Measurements from ENCODE around the gene NTHL1.

The NTHL1 gene

DNA sequence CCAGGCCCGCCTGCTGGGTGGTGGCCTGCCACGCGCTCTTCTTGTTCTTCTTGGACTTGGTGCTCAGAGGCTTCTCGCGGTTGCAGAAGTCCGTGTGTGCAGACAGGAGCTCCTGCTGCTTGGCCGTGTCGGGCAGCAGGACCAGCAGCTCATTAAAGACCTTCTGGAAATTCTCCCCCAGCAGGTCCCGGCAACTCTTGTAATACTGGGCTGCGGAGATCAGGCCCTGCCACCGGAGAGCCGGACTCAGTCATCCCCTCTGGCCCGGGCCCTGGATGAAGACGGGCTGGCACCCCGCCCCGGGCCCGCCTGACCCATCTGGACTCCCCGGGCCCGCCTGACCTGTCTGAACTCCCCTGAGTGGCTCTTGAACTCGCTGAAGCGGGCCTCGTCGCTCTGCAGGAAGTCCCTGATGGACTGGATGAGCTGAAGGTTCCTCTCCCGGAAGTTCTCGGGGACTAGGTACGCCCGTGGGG lies 49.2 kb downstream of the NTHL1 start:
- Histone ChIP-seq H3K4me3 (ENCODE audit: low read length in 2 of 2) (no peak overlapping the region), H3K4me1 (ENCODE audit: control insufficient read depth, insufficient read depth, low read length) (peaks cover 2% of the 10 kb centered on the region), H3K36me3 (ENCODE audit: control insufficient read depth in 2 of 2, insufficient read depth in 2 of 2, low read length in 2 of 2) (peaks cover 23 to 27% of the 10 kb centered on the region in 2 donors), H3K27ac (ENCODE audit: low read length) (no peak overlapping the region), H3K27me3 (ENCODE audit: control insufficient read depth in 1 of 2, insufficient read depth in 2 of 2, low read length in 2 of 2) (no peaks in the 10 kb centered on the region), H3K9me3 (ENCODE audit: control insufficient read depth in 2 of 2, low read length in 2 of 2) (no peaks in the 10 kb centered on the region), H3K9ac (ENCODE audit: low read length in 2 of 2) (no peak overlapping the region)

- peaks cover 23 to 27% of the 10 kb centered on the region in 2 donors for H3K36me3 ChIP-seq (ENCODE audit: control insufficient read depth in 2 of 2, insufficient read depth in 2 of 2, low read length in 2 of 2)
Observed at GRCh38 chr16:1997494-1998359, 49.9 kb downstream of the NTHL1 start.

GRCh38 chr16:1993731-1994131 lies 53.9 kb downstream of the NTHL1 start:
- H3K4me3 ChIP-seq (ENCODE audit: low read length in 2 of 2): no peak overlapping the region
- H3K9ac ChIP-seq (ENCODE audit: low read length in 2 of 2): no peak overlapping the region
- peaks cover 22% of the 10 kb centered on the region for H3K4me1 ChIP-seq (ENCODE audit: control insufficient read depth, insufficient read depth, low read length)
- peaks cover 23 to 26% of the 10 kb centered on the region in 2 donors for H3K27me3 ChIP-seq (ENCODE audit: control insufficient read depth in 1 of 2, insufficient read depth in 2 of 2, low read length in 2 of 2)
- no peaks in the 10 kb centered on the region for H3K9me3 ChIP-seq (ENCODE audit: control insufficient read depth in 2 of 2, low read length in 2 of 2)
- peaks cover 0 to 6% of the 10 kb centered on the region in 2 donors for H3K36me3 ChIP-seq (ENCODE audit: control insufficient read depth in 2 of 2, insufficient read depth in 2 of 2, low read length in 2 of 2)
- no peak overlapping the region for H3K27ac ChIP-seq (ENCODE audit: low read length)

More at GRCh38 chr16:1997494-1998359, 49.9 kb downstream of the NTHL1 start:
- Histone ChIP-seq H3K27ac (ENCODE audit: low read length) (no peak overlapping the region), H3K4me1 (ENCODE audit: control insufficient read depth, insufficient read depth, low read length) (no peaks in the 10 kb centered on the region), H3K9ac (ENCODE audit: low read length in 2 of 2) (no peak overlapping the region), H3K9me3 (ENCODE audit: control insufficient read depth in 2 of 2, low read length in 2 of 2) (no peaks in the 10 kb centered on the region), H3K27me3 (ENCODE audit: control insufficient read depth in 1 of 2, insufficient read depth in 2 of 2, low read length in 2 of 2) (no peaks in the 10 kb centered on the region), H3K4me3 (ENCODE audit: low read length in 2 of 2) (no peak overlapping the region)

- H3K27ac ChIP-seq (ENCODE audit: low read length): no peak overlapping the region
- H3K4me3 ChIP-seq (ENCODE audit: low read length in 2 of 2): no peak overlapping the region
- peaks cover 27 to 29% of the 10 kb centered on the region in 2 donors for H3K27me3 ChIP-seq (ENCODE audit: control insufficient read depth in 1 of 2, insufficient read depth in 2 of 2, low read length in 2 of 2)
- H3K9ac ChIP-seq (ENCODE audit: low read length in 2 of 2): no peak overlapping the region
- peaks cover 0 to 3% of the 10 kb centered on the region in 2 donors for H3K36me3 ChIP-seq (ENCODE audit: control insufficient read depth in 2 of 2, insufficient read depth in 2 of 2, low read length in 2 of 2)
- H3K4me1 ChIP-seq (ENCODE audit: control insufficient read depth, insufficient read depth, low read length): peaks cover 22% of the 10 kb centered on the region
- no peaks in the 10 kb centered on the region for H3K9me3 ChIP-seq (ENCODE audit: control insufficient read depth in 2 of 2, low read length in 2 of 2)
Observed at GRCh38 chr16:1992704-1993317, 54.8 kb downstream of the NTHL1 start.

DNA sequence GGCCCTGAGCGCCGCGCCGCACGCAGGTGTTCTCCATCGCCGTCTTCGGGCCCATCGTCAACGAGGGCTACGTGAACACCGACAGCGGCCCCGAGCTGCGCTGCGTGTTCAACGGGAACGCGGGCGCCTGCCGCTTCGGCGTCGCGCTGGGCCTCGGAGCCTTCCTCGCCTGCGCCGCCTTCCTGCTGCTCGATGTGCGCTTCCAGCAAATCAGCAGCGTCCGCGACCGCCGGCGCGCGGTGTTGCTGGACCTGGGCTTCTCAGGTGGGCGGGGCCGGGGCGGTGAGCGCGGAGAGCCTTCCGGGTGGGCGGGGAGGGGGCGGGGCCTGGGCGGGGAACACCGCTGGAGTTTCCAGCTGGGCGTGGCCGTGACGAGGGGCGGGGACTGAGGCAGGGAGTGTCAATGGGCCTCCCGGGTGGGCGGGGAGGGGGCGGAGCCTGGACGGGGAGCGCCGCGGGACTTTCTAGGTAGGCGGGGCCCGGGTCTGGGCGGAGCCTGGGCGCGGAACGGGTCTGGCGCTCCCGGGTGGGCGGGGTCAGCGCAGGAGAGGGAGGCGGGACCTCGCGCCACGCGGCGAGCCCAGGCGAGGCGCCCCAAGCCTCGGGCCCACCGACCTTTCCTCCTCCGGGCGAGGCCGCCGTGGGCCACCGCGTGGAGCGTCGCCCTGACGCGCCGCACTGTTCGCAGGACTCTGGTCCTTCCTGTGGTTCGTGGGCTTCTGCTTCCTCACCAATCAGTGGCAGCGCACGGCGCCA lies 55.5 kb downstream of the NTHL1 start:
- H3K27me3 ChIP-seq (ENCODE audit: control insufficient read depth in 1 of 2, insufficient read depth in 2 of 2, low read length in 2 of 2): peaks cover 27 to 29% of the 10 kb centered on the region in 2 donors
- no peak overlapping the region for H3K27ac ChIP-seq (ENCODE audit: low read length)
- H3K36me3 ChIP-seq (ENCODE audit: control insufficient read depth in 2 of 2, insufficient read depth in 2 of 2, low read length in 2 of 2): peaks cover 0 to 2% of the 10 kb centered on the region in 2 donors
- H3K4me1 ChIP-seq (ENCODE audit: control insufficient read depth, insufficient read depth, low read length): peaks cover 22% of the 10 kb centered on the region
- H3K9ac ChIP-seq (ENCODE audit: low read length in 2 of 2): no peak overlapping the region
- peak overlapping the region; percentile 40 to 60 for H3K4me3 ChIP-seq (ENCODE audit: low read length in 2 of 2)
- no peaks in the 10 kb centered on the region for H3K9me3 ChIP-seq (ENCODE audit: control insufficient read depth in 2 of 2, low read length in 2 of 2)

DNA sequence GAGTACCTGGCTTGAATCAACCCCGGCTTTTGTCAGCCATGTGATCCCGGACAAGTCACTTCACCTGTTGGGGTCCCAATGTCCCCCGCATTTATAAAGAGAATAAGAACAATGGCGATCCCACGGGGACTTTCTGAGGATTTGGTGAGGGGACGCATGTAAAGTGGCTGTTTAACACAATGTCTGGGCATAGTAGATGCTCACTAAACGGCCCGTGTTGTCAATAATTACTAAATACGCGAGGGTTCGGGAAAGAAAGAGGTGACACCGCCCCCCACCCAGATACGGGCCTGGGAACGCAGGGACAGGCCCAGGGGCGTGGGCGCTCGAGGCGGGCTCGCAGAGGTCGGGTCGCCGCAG lies 56.1 kb downstream of the NTHL1 start:
- H3K27me3 ChIP-seq (ENCODE audit: control insufficient read depth in 1 of 2, insufficient read depth in 2 of 2, low read length in 2 of 2): peaks cover 27 to 29% of the 10 kb centered on the region in 2 donors
- H3K4me3 ChIP-seq (ENCODE audit: low read length in 2 of 2): peak overlapping the region in 1 of 2 donors; percentile 60
- no peak overlapping the region for H3K9ac ChIP-seq (ENCODE audit: low read length in 2 of 2)
- no peak overlapping the region for H3K27ac ChIP-seq (ENCODE audit: low read length)
- peaks cover 2 to 5% of the 10 kb centered on the region in 2 donors for H3K36me3 ChIP-seq (ENCODE audit: control insufficient read depth in 2 of 2, insufficient read depth in 2 of 2, low read length in 2 of 2)
- no peaks in the 10 kb centered on the region for H3K9me3 ChIP-seq (ENCODE audit: control insufficient read depth in 2 of 2, low read length in 2 of 2)
- peaks cover 22% of the 10 kb centered on the region for H3K4me1 ChIP-seq (ENCODE audit: control insufficient read depth, insufficient read depth, low read length)

DNA sequence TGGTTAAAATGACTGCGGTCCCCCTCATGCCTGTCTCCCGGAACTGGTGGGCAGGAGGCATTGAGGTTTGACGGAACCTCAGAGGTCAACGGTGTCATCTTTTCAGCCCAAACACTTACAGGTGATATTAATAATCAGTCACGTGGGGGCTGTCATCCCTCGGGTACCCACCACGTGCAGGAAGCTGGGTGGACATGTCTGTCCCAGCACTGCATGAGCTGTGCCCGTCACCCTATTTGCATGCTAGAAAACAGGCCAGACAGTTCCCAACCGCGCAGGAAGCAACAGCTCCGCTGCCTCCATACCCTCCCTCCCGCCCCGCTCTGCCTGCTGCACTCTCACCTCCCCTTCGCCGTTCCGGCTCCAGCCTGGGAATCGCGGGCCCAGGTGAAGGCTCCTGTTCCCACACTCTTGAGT lies 56.5 kb downstream of the NTHL1 start:
- Histone ChIP-seq H3K9ac (ENCODE audit: low read length in 2 of 2) (no peak overlapping the region), H3K4me3 (ENCODE audit: low read length in 2 of 2) (no peak overlapping the region), H3K4me1 (ENCODE audit: control insufficient read depth, insufficient read depth, low read length) (peaks cover 22% of the 10 kb centered on the region), H3K27ac (ENCODE audit: low read length) (no peak overlapping the region), H3K36me3 (ENCODE audit: control insufficient read depth in 2 of 2, insufficient read depth in 2 of 2, low read length in 2 of 2) (peaks cover 6 to 9% of the 10 kb centered on the region in 2 donors), H3K9me3 (ENCODE audit: control insufficient read depth in 2 of 2, low read length in 2 of 2) (no peaks in the 10 kb centered on the region), H3K27me3 (ENCODE audit: control insufficient read depth in 1 of 2, insufficient read depth in 2 of 2, low read length in 2 of 2) (peaks cover 27 to 29% of the 10 kb centered on the region in 2 donors)

GRCh38 chr16:1990351-1991134 lies 57.1 kb downstream of the NTHL1 start:
- Histone ChIP-seq H3K27me3 (ENCODE audit: control insufficient read depth in 1 of 2, insufficient read depth in 2 of 2, low read length in 2 of 2) (peaks cover 27 to 29% of the 10 kb centered on the region in 2 donors), H3K9ac (ENCODE audit: low read length in 2 of 2) (no peak overlapping the region), H3K4me1 (ENCODE audit: control insufficient read depth, insufficient read depth, low read length) (peaks cover 23% of the 10 kb centered on the region), H3K4me3 (ENCODE audit: low read length in 2 of 2) (no peak overlapping the region), H3K27ac (ENCODE audit: low read length) (no peak overlapping the region), H3K36me3 (ENCODE audit: control insufficient read depth in 2 of 2, insufficient read depth in 2 of 2, low read length in 2 of 2) (peaks cover 11 to 15% of the 10 kb centered on the region in 2 donors), H3K9me3 (ENCODE audit: control insufficient read depth in 2 of 2, low read length in 2 of 2) (no peaks in the 10 kb centered on the region)

DNA sequence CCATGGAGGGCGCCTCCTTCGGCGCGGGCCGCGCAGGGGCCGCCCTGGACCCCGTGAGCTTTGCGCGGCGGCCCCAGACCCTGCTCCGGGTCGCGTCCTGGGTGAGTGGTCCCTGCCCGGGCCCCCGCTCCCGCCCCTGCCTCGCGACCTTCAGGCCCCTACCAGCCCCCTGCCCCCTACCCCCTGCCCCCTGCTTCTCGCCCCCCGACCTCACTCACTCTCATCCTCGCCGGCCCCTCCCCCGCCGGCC lies 57.6 kb downstream of the NTHL1 start:
- Histone ChIP-seq H3K36me3 (ENCODE audit: control insufficient read depth in 2 of 2, insufficient read depth in 2 of 2, low read length in 2 of 2) (peaks cover 11 to 16% of the 10 kb centered on the region in 2 donors), H3K27me3 (ENCODE audit: control insufficient read depth in 1 of 2, insufficient read depth in 2 of 2, low read length in 2 of 2) (peaks cover 27 to 29% of the 10 kb centered on the region in 2 donors), H3K9ac (ENCODE audit: low read length in 2 of 2) (no peak overlapping the region), H3K27ac (ENCODE audit: low read length) (no peak overlapping the region), H3K4me3 (ENCODE audit: low read length in 2 of 2) (no peak overlapping the region), H3K9me3 (ENCODE audit: control insufficient read depth in 2 of 2, low read length in 2 of 2) (no peaks in the 10 kb centered on the region), H3K4me1 (ENCODE audit: control insufficient read depth, insufficient read depth, low read length) (peaks cover 28% of the 10 kb centered on the region)

Data from stomach smooth muscle (tissue), 2 donors.